Astrocyte (in vitro differentiated cells and primary cell): ENCODE results near the gene MDK. TPM values are rescaled to one million over a fixed set of nuclear protein-coding genes. Genes with fewer than 3 reads are reported as not detected.

Experiments used
- DNase-seq: peaks from one replicate; pipeline ENCODE4 v3.0.0-alpha.2; 2010; ENCODE audit warnings: low read depth
- FAIRE-seq: peaks from 2 replicates; lab custom pipeline; 2011; peaks lifted over from hg19 to GRCh38; lab: Jason Lieb, UNC
- H2AFZ ChIP-seq: 2 replicates; pipeline ENCODE4 v1.6.0; 2012; ENCODE audit warnings: low read depth, low read length, inconsistent platforms
- H3K27ac ChIP-seq: 2 replicates; pipeline ENCODE4 v1.5.1; 2011; ENCODE audit warnings: low read depth, low read length, inconsistent platforms
- H3K27me3 ChIP-seq: 2 replicates; pipeline ENCODE4 v1.6.0; 2011; ENCODE audit warnings: low read length, inconsistent platforms; ENCODE audit not compliant: insufficient read depth
- H3K36me3 ChIP-seq: 2 replicates; pipeline ENCODE4 v1.5.1; 2011; ENCODE audit warnings: low read length, inconsistent platforms; ENCODE audit not compliant: insufficient read depth
- H3K4me1 ChIP-seq: 2 replicates; pipeline ENCODE4 v1.5.1; 2011; ENCODE audit warnings: low read length, inconsistent platforms; ENCODE audit not compliant: insufficient read depth
- H3K4me2 ChIP-seq: 2 replicates; pipeline ENCODE4 v1.6.0; 2012; ENCODE audit warnings: low read length, inconsistent platforms
- H3K4me3 ChIP-seq: 2 replicates; pipeline ENCODE4 v1.5.1; 2011; ENCODE audit warnings: low read depth, mild to moderate bottlenecking, low read length, inconsistent platforms; ENCODE audit not compliant: insufficient read depth
- H3K79me2 ChIP-seq: 2 replicates; pipeline ENCODE4 v1.6.0; 2012; ENCODE audit warnings: mild to moderate bottlenecking, low read length, inconsistent platforms; ENCODE audit not compliant: insufficient read depth
- H3K9ac ChIP-seq: 2 replicates; pipeline ENCODE4 v1.6.0; 2012; ENCODE audit warnings: mild to moderate bottlenecking, low read length, inconsistent platforms
- H3K9me3 ChIP-seq: 2 replicates; pipeline ENCODE4 v1.5.1; 2012; ENCODE audit warnings: low read depth, mild to moderate bottlenecking, low read length, inconsistent platforms; ENCODE audit not compliant: insufficient read depth
- H4K20me1 ChIP-seq: 2 replicates; pipeline ENCODE4 v1.6.0; 2012; ENCODE audit warnings: low read length, inconsistent platforms; ENCODE audit not compliant: insufficient read depth
- H3K27ac Mint-ChIP-seq: one replicate; pipeline ENCODE4 v1.8.0; 2021; ENCODE audit warnings: mild to moderate bottlenecking, mixed read lengths; ENCODE audit not compliant: unreplicated experiment
- H3K27me3 Mint-ChIP-seq: one replicate; pipeline ENCODE4 v1.8.0; 2021; ENCODE audit warnings: low read depth, mixed read lengths; ENCODE audit not compliant: unreplicated experiment
- H3K36me3 Mint-ChIP-seq: one replicate; pipeline ENCODE4 v1.8.0; 2021; ENCODE audit warnings: low read depth, mixed read lengths; ENCODE audit not compliant: unreplicated experiment
- H3K4me1 Mint-ChIP-seq: one replicate; pipeline ENCODE4 v1.8.0; 2021; ENCODE audit warnings: low read depth, mixed read lengths; ENCODE audit not compliant: unreplicated experiment
- H3K4me3 Mint-ChIP-seq: one replicate; pipeline ENCODE4 v1.8.0; 2021; ENCODE audit warnings: mild to moderate bottlenecking, moderate library complexity, mixed read lengths; ENCODE audit not compliant: unreplicated experiment
- H3K9me3 Mint-ChIP-seq: one replicate; pipeline ENCODE4 v1.8.0; 2021; ENCODE audit warnings: mild to moderate bottlenecking, mixed read lengths; ENCODE audit not compliant: unreplicated experiment
- CTCF ChIP-seq: IDR thresholded peaks from 2 replicates; pipeline ENCODE4 v1.5.1; 2011; ENCODE audit warnings: low read depth, mild to moderate bottlenecking, inconsistent platforms, low read length, moderate library complexity; ENCODE audit not compliant: insufficient read depth
- EZH2 ChIP-seq: IDR thresholded peaks from 2 replicates; pipeline ENCODE4 v1.6.1; 2012; ENCODE audit warnings: mild to moderate bottlenecking, low read length, inconsistent platforms; ENCODE audit not compliant: insufficient read depth
- total RNA-seq: library from RNA; stranded (reverse); gene quantifications from 2 replicates; pipeline ENCODE4 v1.2.1, GENCODE V29; 2021

MDK gene
- total RNA-seq, 1 donor from 2014 or later, result 325 TPM

- no peaks in the 10 kb centered on the region for H3K27me3 Mint-ChIP-seq
- Histone ChIP-seq H3K79me2 (peaks cover 44% of the 10 kb centered on the region), H3K27ac (peak within 1 kb of the TSS; percentile 50), H3K4me2 (peak within 1 kb of the TSS; percentile 98), H3K9me3 (no peaks in the 10 kb centered on the region), H4K20me1 (peaks cover 40% of the 10 kb centered on the region), H3K27me3 (no peaks in the 10 kb centered on the region), H2AFZ (peak within 1 kb of the TSS; percentile 92), H3K4me3 (peak within 1 kb of the TSS; percentile 86), H3K4me1 (peaks cover 19% of the 10 kb centered on the region), H3K9ac (peak within 1 kb of the TSS; percentile 85), H3K36me3 (no peaks in the 10 kb centered on the region)
- peak within 1 kb of the TSS; percentile 88 for H3K4me3 Mint-ChIP-seq
- peak; percentile 39 for DNase-seq
- no peak for FAIRE-seq
- TF ChIP-seq EZH2, result no peak
- no peak for TF ChIP-seq CTCF
- H3K9me3 Mint-ChIP-seq, result no peaks in the 10 kb centered on the region
- H3K27ac Mint-ChIP-seq, result peak within 1 kb of the TSS; percentile 50
- peaks cover 27% of the 10 kb centered on the region for H3K4me1 Mint-ChIP-seq
- no peaks in the 10 kb centered on the region for H3K36me3 Mint-ChIP-seq
Measured at GRCh38 chr11:46346886-46347636, 34.4 kb upstream of the MDK start, which contains the start of gene DGKZ. Gene DGKZ, plus strand, starts transcription at chr11:46347463. Its CDS starts 197 bp downstream, at chr11:46347660.

- H3K4me1 ChIP-seq, result peaks cover 19% of the 10 kb centered on the region
- H3K79me2 ChIP-seq, result peaks cover 51% of the 10 kb centered on the region
- H3K27ac ChIP-seq, result peak overlapping the region; percentile 50
- Mint-ChIP-seq H3K36me3 (no peaks in the 10 kb centered on the region), H3K4me1 (peaks cover 27% of the 10 kb centered on the region), H3K4me3 (peak overlapping the region; percentile 88), H3K27ac (peak overlapping the region; percentile 50), H3K27me3 (no peaks in the 10 kb centered on the region), H3K9me3 (no peaks in the 10 kb centered on the region)
- H3K9me3 ChIP-seq, result no peaks in the 10 kb centered on the region
- H3K9ac ChIP-seq, result peak overlapping the region; percentile 85
- H3K4me2 ChIP-seq, result peak overlapping the region; percentile 98
- H4K20me1 ChIP-seq, result peaks cover 47% of the 10 kb centered on the region
- TF ChIP-seq EZH2 (no peak), CTCF (no peak)
- no peak for DNase-seq
- no peak for FAIRE-seq
- peak overlapping the region; percentile 86 for H3K4me3 ChIP-seq
- no peaks in the 10 kb centered on the region for H3K27me3 ChIP-seq
- H2AFZ ChIP-seq, result peak overlapping the region; percentile 56
- no peaks in the 10 kb centered on the region for H3K36me3 ChIP-seq
Measured at GRCh38 chr11:46347637-46348311, 33.7 kb upstream of the MDK start.
